ENCODE measurements around the gene EMP3.
"Not testable (repeated sequence)": the region's sequence is repeated elsewhere in the genome, so short reads cannot be mapped to it uniquely, and the experiment has no call there.

Gene EMP3

GRCh38 chr19:48348737-48349136 lies 23.4 kb downstream of the EMP3 start:
- DNase-seq, result no peak

- no peak for DNase-seq
Measured at GRCh38 chr19:48350856-48351255, 25.5 kb downstream of the EMP3 start.

- DNase-seq, result peak; percentile 40
Measured at GRCh38 chr19:48351341-48351752, 26.0 kb downstream of the EMP3 start.

GRCh38 chr19:48353677-48354076 lies 28.3 kb downstream of the EMP3 start:
- DNase-seq, result no peak

- no peak for DNase-seq
Measured at GRCh38 chr19:48354332-48354992, 29.1 kb downstream of the EMP3 start.

- DNase-seq, result no peak
Measured at GRCh38 chr19:48355365-48355954, 30.1 kb downstream of the EMP3 start.

- DNase-seq, result no peak
Measured at GRCh38 chr19:48359123-48359522, 33.8 kb downstream of the EMP3 start.

GRCh38 chr19:48361912-48362311 lies 36.6 kb downstream of the EMP3 start:
- DNase-seq, result no peak

GRCh38 chr19:48362716-48363499 lies 37.6 kb downstream of the EMP3 start:
- peak; percentile 97 for DNase-seq

GRCh38 chr19:48363500-48363809 lies 38.1 kb downstream of the EMP3 start:
- no peak for DNase-seq

- DNase-seq, result peak; percentile 99
Measured at GRCh38 chr19:48363810-48364597, 38.7 kb downstream of the EMP3 start, which contains the start of the genes SYNGR4 and TMEM143. Gene SYNGR4 (plus strand): TSS chr19:48364367. CDS start chr19:48365843, 1,476 bp downstream. Gene TMEM143 (minus strand): TSS chr19:48363940. CDS start chr19:48363920, 20 bp downstream.

GRCh38 chr19:48364598-48365348 lies 39.4 kb downstream of the EMP3 start:
- DNase-seq, result no peak

- no peak for DNase-seq
Measured at GRCh38 chr19:48365602-48366001, 40.2 kb downstream of the EMP3 start.

- DNase-seq, result no peak
Measured at GRCh38 chr19:48367855-48368254, 42.5 kb downstream of the EMP3 start.

- no peak for DNase-seq
Measured at GRCh38 chr19:48368936-48369335, 43.6 kb downstream of the EMP3 start.

GRCh38 chr19:48370955-48371354 lies 45.6 kb downstream of the EMP3 start:
- DNase-seq, result no peak

GRCh38 chr19:48371367-48371766 lies 46.0 kb downstream of the EMP3 start:
- no peak for DNase-seq

- not testable (repeated sequence) for DNase-seq
Measured at GRCh38 chr19:48371771-48372170, 46.4 kb downstream of the EMP3 start.

- peak; percentile 80 for DNase-seq
Measured at GRCh38 chr19:48372904-48373303, 47.6 kb downstream of the EMP3 start.

- DNase-seq, result no peak
Measured at GRCh38 chr19:48373567-48373966, 48.2 kb downstream of the EMP3 start.

- no peak for DNase-seq
Measured at GRCh38 chr19:48378194-48378570, 52.8 kb downstream of the EMP3 start.

GRCh38 chr19:48379058-48379457 lies 53.7 kb downstream of the EMP3 start:
- DNase-seq, result no peak

All from NCI-H1105 treated with DMSO at 0.1 percent for 48 hours (cell line).